ENCODE results near the gene XPO6.
"Not testable (repeated sequence)": the region's sequence is repeated elsewhere in the genome, so short reads cannot be mapped to it uniquely, and the experiment has no call there.

The XPO6 gene

DNA sequence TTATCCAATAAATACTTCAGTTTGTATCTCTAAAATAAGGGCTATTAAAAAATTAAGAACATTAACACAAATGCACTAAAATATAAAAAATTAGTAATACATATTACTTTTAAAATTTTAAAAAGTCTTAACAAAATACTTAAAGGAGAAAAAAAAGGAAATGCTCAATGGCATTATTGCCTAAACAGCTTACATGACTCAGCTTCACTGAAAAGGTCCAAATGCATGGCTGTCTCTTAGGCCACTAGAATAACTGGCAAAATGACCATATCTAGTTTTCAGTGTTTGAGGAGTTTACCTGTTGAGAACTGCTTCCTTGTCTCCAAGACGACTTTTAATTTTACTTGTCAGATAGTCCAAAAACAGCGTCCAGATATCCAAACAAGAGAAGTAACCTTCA lies 66.0 kb downstream of the XPO6 start:
- DNase-seq: no peak

DNA sequence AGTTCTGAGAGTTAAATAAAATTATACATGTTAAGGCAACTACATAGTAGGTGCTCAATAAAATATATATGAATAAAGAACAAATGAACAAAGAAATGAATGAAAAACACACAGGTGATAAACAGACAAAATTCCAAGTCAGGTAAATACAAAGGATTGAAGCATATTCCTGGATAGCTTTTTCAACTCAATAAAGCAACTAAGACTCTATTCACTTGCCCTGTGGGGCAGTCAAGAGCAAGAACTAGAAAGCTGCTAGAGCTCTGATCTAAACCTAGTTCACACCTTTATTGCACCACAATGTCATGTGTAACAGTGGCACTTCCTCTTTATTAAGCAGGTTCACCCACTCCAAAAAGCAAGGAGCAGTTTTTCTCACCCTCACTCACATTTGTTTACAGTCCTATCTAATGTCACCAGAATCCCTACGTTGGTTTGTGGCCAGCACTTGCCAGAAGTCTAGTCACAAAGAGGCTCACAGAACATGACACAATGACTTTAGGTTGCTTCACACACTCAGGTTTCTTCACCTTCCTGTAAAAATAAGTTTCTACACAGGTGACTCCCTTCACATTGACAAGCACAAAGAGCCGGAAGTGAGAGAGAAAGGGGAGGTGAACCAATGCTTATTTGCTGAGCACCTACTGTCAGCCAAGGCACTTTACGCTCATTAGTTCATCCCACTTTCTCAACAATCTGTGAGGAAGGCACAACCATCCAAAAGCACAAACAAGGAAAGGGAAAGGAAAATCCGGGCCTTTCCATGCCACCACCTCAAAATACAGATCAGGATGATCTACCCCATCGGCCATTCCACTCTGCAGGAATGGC lies 70.8 kb downstream of the XPO6 start:
- no peak for DNase-seq

DNA sequence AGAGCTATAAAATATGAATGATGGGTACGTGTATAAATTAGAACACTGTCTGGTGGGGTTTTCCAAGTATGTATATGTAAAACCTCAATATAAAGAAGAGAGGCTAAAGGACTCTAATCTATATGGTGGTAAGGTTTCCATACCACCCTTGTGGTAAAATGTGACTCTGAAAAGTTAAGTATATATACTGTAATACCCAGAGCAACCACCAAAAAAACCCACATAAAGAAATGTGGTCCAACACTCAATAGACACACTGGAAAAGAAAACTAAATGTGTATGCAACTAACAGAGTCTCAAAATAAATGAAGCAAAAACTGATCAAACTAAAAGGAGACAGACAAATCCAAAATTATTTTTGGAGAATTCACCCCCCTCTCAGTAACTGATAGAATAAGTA lies 72.2 kb downstream of the XPO6 start:
- DNase-seq: no peak

DNA sequence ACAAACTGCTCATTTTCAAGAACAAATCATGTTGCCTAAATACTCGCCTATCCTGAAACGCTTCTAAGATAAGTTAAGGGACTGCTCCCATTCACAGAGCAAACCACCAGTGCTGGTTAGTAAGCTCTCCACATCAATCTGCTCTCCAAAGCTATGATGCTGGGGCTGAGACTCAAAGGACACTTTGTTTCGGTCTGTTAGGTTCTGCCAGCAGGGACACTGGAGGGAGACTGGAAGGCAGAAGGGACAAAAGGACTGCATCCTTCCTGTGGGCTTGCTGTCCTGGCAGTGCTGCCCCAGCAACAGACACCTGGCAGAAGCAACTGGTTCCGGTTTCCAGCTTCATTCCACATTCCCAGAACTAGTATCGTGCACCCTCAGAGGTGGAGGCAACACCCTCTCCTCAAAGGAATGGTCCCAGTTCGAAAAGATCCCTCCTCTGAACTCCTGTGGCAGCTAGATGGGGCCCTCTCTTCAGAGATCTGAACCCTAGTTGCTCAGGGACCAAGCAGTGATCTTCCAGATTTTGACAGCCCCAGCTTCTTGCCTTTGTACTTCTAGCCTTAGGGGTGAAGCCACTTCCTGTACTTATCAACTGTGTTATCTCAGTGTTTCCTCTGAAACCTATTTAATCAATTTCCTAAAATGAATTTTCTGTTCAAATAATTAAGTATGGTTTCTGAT lies 74.9 kb downstream of the XPO6 start:
- no peak for DNase-seq

DNA sequence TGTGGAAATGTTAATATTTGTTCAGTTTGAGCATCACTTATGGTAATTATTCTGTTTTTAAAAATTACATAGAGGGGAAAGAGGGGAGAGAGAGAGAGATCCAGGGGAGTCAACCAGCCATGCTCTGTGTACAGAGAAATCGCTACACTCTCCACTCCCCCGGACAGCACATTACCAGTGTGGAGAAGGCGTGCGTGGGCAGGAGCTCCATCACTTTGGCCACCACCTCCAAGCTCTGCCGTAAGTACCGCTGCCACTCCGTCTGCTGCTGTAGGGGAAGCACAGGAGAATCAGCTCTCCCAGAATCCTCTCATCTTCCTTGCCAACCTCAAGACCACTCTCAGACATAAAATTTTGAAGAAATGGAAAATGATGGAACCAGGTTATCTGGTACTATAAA lies 78.1 kb downstream of the XPO6 start:
- DNase-seq: no peak

DNA sequence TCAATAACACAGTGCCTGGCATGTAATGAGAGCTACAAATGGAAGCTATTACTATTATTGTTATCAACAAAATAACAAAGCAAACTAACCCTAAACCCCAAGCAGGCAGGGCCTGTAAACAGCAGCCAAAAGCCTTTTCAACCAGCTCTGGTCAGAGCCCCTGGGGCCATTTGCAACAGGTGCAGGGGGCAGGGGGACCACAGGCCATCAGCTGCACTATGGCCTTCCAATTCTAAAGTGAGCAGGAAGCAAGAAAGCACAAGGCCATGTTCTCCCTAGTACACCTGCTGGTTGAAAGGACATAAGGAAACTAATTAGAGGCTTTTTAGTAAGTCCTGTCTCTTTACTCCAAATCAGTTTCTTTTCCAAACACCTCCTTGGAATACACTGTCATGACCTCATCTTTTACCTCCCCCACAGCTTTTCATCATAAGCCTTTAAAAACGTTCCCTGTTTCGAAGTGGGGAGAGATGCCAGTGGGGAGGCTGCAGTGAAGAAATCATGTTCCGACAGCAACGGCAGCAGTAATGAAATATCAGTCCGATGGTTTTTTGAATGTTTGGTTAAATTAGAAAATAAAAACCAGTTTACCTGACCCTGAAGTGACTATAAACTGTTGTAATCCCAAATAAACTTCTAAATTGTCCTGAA lies 79.9 kb downstream of the XPO6 start:
- no peak for DNase-seq

DNA sequence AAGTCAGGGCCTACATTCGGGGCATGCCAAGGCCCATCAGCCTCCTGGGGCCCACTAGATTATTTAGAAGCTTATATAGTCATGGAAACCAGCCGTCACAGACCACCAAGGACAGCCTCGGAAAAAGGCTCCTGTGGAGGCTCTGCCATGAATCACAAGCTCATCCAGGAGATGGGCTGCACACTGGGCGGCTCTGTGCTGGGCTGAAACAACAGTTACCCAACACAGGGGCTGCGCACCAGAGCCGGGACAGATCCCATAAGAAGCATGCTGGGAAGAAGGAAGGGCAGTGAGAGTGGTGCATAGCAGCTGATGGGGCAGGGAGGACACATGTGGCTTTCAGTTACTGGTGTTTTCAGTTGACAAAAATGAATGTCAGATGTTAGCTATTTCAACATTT lies 80.6 kb downstream of the XPO6 start:
- DNase-seq: no peak

DNA sequence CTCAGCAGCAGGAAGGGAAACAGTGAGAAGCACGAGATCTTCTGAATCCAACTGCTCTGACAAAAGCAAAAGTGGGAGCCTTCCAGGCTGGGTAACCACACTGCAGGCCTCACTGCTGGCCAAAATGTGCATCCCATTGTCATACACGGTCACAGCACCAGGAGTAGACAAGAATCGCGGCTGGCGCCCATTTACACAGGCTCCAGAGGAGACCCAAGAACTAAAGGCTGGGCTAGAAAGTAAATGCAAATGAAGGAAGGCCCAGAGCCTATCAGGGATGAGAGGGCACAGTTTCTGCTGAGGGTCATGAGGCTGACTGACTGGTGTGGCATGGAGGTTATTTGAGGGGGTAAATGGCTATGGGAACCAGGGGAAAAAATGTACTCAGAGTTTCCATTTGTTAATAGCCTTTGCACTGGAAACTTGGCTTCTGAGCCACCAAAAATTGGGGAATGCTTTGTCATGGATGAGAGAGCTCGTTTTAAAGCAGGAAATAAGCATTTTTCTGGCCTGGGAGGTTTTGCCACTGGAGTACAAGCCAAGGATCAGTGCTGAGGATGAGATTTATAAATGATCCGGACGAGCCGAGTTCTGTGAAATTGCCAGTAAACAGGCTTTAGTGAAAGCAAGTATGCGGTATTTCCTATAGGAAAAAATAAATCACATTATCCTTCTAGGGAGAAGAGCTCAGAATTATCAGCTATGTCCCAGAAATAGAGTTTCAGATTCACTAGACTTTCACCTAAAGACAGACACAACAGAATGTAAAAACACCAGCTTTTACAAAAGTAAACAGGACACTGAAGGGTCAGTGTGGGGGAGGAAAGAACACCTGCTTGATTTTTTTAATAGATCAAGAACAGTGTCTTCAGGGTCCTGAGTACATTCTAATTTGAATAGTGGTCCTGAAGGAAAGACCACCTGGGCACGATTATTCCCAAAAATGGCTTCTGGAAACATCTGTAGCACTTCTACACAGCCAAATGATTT lies 81.4 kb downstream of the XPO6 start:
- DNase-seq: no peak

DNA sequence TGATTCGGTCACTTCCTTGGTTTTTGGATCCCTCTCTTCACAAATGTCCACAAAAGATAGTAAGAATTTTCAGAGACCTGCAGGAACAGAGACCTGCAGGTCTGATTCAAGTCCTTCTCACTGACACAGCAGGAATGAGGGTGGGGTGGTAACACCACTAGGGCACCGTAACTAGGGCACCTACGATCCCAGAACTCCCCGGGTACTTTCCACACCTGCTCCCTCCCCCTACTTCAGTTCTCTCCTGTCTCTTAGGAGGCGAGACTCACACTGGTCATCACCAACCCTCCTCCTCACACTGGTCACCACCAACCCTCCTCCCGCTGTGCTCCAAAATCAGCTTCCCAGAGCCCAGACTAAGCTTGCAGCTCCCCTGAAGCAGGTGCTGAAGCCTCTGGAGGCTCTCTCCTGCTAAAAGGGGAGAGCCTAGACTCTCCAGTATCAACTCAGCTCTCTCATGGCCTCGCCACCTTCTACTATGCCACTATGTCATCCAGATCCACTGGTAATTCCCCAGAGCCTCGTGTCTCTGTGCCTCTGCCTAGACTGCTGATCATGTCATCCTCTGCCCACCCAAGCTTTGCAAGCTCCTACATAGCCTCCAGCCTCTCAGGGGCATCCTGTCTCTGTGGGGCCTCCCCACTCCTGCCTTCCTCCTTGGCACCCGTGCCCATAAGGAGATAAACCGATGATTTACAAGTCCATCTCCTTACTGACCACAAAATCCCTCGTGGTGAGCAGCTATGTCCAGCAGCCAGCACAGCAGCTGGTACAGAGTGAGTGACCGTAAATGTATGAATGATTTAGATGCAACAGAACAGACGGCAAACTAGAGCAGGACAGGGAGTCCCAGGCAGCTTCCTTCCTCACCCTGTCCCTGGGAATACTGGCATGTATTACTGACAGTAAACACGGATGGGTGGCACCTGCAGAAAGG lies 84.8 kb downstream of the XPO6 start:
- no peak for DNase-seq

DNA sequence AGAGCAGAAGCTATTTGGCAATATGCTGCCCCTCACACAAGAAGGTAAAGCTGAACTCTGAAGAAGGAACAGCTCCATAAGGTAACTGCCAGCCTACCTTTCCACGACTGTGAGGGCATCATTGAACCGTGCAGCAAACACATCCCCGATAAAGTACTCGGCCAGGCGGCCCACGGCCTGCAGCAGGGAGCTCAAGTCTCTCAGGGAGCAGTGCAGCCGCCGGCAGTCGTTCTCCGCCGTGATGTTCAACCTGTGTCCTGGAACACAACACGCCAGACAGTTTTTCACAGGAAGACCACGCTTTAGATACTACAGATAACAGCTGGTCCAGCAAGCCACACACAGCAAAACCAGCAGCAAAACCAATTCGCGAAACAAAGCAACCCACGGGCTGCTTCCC lies 86.2 kb downstream of the XPO6 start:
- no peak for DNase-seq

DNA sequence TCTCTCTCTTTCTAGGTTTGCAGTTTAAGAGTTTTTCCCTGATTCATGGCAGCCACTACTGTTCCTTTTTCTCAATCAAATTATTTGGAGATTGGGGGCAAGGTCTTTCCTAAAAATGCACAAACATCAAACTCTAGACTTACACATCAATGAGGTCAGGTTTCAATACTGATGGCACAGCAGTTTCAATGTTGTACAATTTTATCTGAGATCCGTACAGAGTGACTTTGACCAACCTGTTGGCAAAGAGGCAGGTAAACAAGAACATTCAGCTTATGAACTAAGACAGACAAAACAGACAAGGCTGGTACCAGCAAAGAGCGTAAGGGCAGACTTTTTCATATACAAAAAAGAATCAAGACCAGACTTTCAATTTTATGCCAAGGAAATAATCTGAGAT lies 90.2 kb downstream of the XPO6 start:
- DNase-seq: no peak

DNA sequence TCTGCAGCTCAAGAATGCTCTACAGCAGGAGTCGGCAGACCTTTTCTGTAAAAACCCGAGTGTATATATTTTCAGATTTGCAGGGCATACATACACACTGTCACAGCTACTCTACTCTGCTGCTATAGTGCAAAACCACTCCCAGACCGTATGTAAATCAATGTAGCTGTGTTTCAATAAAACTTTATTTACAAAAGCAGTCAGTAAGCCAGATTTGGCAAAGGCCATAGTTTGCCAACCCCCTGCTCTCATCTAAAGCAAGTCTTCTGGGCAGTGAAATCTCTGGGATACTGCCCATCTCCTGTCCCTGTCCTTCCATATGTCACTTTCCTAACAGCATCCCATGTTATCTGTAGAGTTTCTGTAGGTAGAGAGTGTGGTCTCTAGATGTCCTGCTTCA lies 91.0 kb downstream of the XPO6 start:
- no peak for DNase-seq

DNA sequence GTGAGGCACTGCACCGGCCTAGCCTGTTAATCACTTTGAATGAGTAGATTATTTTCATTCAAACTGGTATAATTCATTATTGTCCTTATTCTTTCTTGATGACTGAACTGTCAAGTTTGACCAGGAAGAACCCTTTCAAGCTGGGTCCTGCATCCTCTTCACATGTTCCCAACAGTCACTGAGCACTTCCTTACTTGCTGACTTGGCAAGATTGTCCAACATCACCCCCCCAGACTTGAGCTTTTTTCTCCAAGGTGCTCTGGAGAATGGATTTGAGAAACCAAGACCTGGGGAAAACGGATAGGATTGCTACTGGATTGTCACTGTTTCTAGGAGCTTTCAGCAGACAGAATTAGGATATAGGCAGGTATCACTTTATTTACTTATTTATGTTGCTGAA lies 93.1 kb downstream of the XPO6 start:
- no peak for DNase-seq

DNA sequence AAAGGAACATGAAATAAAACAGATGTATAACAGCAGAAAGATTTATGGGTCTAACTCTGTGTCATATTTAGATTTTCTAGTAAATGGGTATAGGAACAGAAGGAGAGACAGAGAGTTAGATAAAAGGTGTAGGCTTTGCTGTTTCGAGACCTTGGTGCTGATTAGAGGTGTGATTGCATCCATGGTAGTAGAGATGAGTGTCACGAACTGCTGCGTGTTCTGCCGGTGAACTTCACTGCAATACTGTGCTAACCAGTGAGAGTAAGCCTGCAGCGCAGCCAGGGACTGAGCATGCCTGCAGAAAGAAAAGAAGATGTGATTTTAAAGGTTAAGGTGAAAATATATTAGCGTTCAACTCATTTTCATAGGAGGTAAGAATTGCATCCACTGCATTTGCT lies 94.6 kb downstream of the XPO6 start:
- DNase-seq: no peak

DNA sequence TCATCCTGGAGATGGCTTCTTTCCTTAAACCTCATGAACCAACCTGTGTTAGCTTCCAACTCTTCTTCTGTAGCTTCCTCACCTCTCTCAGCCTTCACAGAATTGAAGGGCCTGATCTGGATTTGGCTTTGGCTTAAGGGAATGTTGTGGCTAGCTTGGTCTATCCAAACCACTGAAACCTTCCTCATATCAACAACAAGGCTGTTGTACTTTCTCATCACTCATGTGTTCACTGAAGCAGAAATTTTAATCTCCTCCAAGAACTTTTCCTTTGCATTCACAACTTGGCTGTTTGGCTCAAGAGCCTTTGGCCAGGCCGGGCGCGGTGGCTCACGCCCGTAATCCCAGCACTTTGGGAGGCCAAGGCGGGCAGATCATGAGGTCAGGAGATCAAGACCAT lies 95.9 kb downstream of the XPO6 start:
- DNase-seq: not testable (repeated sequence)

DNA sequence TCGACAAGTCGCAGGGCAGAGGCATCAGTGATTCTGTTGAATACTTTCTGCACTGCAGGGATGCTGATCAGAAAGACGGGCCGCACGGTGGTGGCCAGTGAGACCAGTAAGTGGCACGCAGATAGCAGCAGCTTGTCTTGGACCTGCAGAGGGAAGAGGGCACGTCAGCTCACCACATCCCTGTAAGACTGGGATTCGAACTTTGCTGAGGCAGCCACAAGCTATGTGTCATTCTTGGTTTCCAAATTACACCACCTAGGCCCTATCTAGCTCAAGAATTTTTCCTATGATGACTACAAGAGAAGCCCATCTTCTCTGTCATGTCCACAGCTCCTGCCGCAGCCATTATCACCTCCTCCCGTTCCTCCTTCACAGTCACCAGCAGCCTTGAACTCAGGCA lies 98.9 kb downstream of the XPO6 start:
- no peak for DNase-seq

DNA sequence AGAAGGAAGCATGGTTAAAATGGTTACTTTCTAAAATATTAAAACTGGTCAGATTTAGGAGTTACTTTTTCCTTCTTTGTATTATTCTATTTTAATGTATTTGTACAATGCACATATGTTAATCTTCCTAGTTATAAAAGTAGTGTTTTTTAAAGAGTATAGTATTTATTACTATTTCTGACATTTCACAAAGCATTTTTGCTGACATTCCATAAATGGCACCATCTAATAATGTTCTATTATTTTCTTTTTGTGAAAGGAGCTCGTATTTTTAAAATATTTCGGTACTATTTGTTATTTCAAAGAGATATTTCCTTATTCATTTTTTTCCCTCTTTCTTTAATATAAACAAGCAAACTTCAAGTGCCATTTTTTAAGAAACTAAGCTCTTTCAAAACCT lies 100.8 kb downstream of the XPO6 start:
- no peak for DNase-seq

DNA sequence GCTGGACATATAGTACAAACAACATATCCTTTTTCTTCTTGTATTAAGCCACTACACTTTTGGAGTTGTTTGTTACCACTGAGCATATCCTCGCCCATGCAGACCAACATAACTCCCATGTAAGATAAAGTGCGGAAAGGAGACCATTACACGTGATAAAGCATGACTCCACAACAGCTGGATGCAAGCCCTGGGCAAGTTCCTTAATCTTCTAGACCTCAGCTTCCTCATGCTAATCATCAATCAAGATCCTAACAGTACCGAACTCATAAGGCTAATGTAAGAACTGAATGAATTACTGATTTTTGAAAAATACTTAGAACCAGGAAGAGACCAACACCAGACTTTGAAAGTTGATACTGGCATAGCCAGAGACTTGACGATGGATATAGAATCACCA lies 101.3 kb downstream of the XPO6 start:
- DNase-seq: no peak

DNA sequence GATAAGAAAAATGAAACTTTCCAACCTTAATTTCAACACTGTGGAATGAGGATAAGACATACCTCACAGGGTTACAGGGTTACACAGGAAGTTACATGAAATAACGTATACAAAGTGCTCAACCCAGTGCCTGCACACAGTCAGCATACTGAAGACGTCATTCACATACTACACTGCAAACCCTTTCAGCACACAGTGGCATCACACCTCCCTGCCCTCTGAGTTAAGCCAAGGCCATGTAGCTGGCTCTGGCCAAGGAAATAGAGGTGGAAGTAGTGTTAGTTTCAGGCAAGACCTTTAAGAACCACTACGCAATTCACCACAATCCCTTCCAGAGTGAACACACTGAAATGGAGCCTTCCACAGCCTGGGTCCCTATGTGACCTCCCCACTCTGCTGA lies 101.7 kb downstream of the XPO6 start:
- no peak for DNase-seq

DNA sequence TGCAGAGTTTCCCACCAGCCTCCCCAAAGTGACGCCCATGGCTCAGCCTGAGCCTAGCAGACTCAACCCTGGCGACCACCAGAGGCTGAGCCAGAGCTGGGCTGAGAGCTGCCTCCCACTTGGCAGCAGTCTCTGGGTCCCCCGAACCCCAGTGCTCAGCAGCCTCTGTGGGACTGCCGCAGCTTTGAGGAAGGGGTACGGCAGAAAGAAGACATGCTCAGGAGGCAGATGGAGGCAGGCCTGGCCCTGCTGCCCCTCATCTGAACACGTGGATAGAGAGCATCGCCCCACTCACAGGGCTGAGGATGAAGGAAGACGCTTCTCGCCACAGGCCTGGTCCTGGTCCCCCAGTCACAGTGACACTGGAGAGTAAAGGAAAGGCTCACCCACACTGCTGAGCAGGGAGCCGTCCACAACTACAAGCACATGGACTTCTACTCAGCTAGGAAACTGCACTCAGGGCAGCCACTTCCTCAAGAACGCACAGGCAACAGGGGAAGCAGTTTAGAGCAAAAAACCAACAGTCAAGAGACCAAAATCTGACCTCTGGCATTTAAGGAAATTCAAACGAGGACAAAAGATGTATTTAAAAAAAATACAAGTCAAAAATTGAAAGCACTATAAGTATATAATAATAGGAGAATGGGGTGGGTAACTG lies 103.0 kb downstream of the XPO6 start:
- DNase-seq: no peak

DNA sequence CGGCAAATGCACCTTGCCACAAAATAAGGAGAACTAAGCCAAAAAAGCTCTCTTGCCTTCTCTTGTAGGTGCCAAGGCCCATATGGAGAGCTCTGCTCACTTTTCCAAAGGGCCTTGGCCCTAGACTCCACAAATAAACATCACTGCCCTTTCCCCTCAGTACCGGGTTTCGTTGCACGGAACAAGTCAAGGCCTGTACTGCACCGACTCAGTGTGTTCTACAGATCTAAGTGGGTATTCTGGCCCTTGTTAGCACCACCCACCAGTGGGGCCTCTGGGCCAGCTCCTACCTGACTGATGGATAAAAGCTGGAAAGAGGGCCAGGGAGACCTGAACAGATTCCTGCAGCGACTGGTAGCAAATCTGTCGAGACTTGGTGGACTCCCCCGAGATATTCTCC lies 104.5 kb downstream of the XPO6 start:
- DNase-seq: no peak

Measured in NCI-H1694 treated with DMSO at 0.1 percent for 48 hours (cell line).